PC-3 (cell line): ENCODE measurements around the gene SLC38A3. TPM values are rescaled to one million over a fixed set of nuclear protein-coding genes. Genes with fewer than 3 reads are reported as not detected.
A peak's percentile ranks its signal among the peaks of the same experiment; 100 is the strongest.
"Not testable (repeated sequence)": the region's sequence is repeated elsewhere in the genome, so short reads cannot be mapped to it uniquely, and the experiment has no call there.

Experiments used
- ATAC-seq: fragments of 200-7000 bp; cut with Tn5 transposase; 2 replicates; pipeline ENCODE4 v1.9.1; 2020; ENCODE audit warnings: mild to moderate bottlenecking, moderate library complexity
- BruUV-seq: library from RNA; stranded (reverse); fragments of 400-500 nt; replicated peaks from 2 replicates; lab custom pipeline; 2021; lab: Mats Ljungman, UMichigan
- CTCF ChIA-PET: fragments of 300-600 bp; sonication (Branson Sonifier 250); formaldehyde crosslinking; loops from one replicate; lab custom pipeline; 2022; ENCODE audit warnings: antibody characterized with exemption; lab: Charles Lee
- POLR2A ChIA-PET: fragments of 300-600 bp; sonication (Branson Sonifier 250); formaldehyde crosslinking; loops from one replicate; lab custom pipeline; 2022; ENCODE audit warnings: antibody characterized with exemption; ENCODE audit not compliant: unreplicated experiment; lab: Charles Lee
- DNase-seq: peaks from one replicate; pipeline ENCODE4 v3.0.0-alpha.2; 2015
- H2AFZ ChIP-seq: fragments of 300-600 bp; sonication (generic); 2 replicates; pipeline ENCODE4 v1.6.0; 2016; ENCODE audit warnings: antibody characterized with exemption, low read length
- H3F3A ChIP-seq: fragments of 300-600 bp; sonication (generic); one replicate; pipeline ENCODE4 v1.6.0; 2017; ENCODE audit warnings: antibody characterized with exemption, low read length, control low read depth, mild to moderate bottlenecking; ENCODE audit not compliant: unreplicated experiment
- H3K27ac ChIP-seq: fragments of 300-600 bp; sonication (generic); 2 replicates; pipeline ENCODE4 v1.5.1; 2016; ENCODE audit warnings: mild to moderate bottlenecking, low read length
- H3K27me3 ChIP-seq: fragments of 300-600 bp; sonication (generic); 2 replicates; pipeline ENCODE4 v1.6.1; 2016; ENCODE audit warnings: low read length, mixed read lengths
- H3K36me3 ChIP-seq: fragments of 300-600 bp; sonication (generic); 2 replicates; pipeline ENCODE4 v1.6.1; 2016; ENCODE audit warnings: low read depth, mixed run types, low read length, mixed read lengths
- H3K4me1 ChIP-seq: fragments of 300-600 bp; sonication (generic); 2 replicates; pipeline ENCODE4 v1.5.1; 2016; ENCODE audit warnings: low read length; ENCODE audit not compliant: insufficient read depth
- H3K4me2 ChIP-seq: fragments of 300-600 bp; sonication (generic); 2 replicates; pipeline ENCODE4 v1.6.0; 2016; ENCODE audit warnings: low read length
- H3K4me3 ChIP-seq: fragments of 300-600 bp; sonication (generic); 2 replicates; pipeline ENCODE4 v1.5.1; 2016; ENCODE audit warnings: mild to moderate bottlenecking, low read length, mixed read lengths
- H3K79me2 ChIP-seq: fragments of 300-600 bp; sonication (generic); 2 replicates; pipeline ENCODE4 v1.6.1; 2017; ENCODE audit warnings: low read length, mixed read lengths
- H3K9ac ChIP-seq: fragments of 300-600 bp; sonication (generic); 2 replicates; pipeline ENCODE4 v1.6.0; 2016; ENCODE audit warnings: mild to moderate bottlenecking, low read length
- H3K9me2 ChIP-seq: fragments of 300-600 bp; sonication (generic); replicated peaks from 2 replicates; pipeline ENCODE4 v1.6.1; 2016; ENCODE audit warnings: mixed run types, low read length, mixed read lengths
- H3K9me3 ChIP-seq: fragments of 300-600 bp; sonication (generic); 2 replicates; pipeline ENCODE4 v1.6.1; 2016; ENCODE audit warnings: low read length, mixed read lengths
- H4K20me1 ChIP-seq: fragments of 300-600 bp; sonication (generic); 2 replicates; pipeline ENCODE4 v1.6.1; 2016; ENCODE audit warnings: low read length, mixed read lengths
- EZH2 ChIP-seq: fragments of 300-600 bp; sonication (generic); IDR thresholded peaks from one replicate; pipeline ENCODE4 v1.6.1; 2017; ENCODE audit warnings: antibody characterized with exemption, mild to moderate bottlenecking, low read length; ENCODE audit not compliant: unreplicated experiment
- EZH2phosphoT487 ChIP-seq: fragments of 300-600 bp; sonication (generic); IDR thresholded peaks from 2 replicates; pipeline ENCODE4 v1.6.1; 2018; ENCODE audit warnings: mild to moderate bottlenecking, antibody characterized with exemption, low read length, borderline replicate concordance
- intact Hi-C: fragments of 100-400 bp; cut with micrococcal nuclease; formaldehyde crosslinking; loops from 2 replicates; pipeline ENCODE4 v1.9.0; 2023
- total RNA-seq: library from RNA; depleted of rRNA; stranded (reverse); fragments of >200 nt; gene quantifications from 2 replicates; pipeline ENCODE4 v1.2.3, GENCODE V29; 2014
- TF ChIP-seq, protein P1 (sequence below): fragments of 300-600 bp; sonication (generic); conservative IDR thresholded peaks from 2 replicates; pipeline ENCODE4 v1.5.1; 2017; ENCODE audit warnings: antibody characterized with exemption, low read depth, mild to moderate bottlenecking, low read length

Gene SLC38A3
- total RNA-seq, 1 experiment from 2014 or later, result 3.3 TPM

DNA sequence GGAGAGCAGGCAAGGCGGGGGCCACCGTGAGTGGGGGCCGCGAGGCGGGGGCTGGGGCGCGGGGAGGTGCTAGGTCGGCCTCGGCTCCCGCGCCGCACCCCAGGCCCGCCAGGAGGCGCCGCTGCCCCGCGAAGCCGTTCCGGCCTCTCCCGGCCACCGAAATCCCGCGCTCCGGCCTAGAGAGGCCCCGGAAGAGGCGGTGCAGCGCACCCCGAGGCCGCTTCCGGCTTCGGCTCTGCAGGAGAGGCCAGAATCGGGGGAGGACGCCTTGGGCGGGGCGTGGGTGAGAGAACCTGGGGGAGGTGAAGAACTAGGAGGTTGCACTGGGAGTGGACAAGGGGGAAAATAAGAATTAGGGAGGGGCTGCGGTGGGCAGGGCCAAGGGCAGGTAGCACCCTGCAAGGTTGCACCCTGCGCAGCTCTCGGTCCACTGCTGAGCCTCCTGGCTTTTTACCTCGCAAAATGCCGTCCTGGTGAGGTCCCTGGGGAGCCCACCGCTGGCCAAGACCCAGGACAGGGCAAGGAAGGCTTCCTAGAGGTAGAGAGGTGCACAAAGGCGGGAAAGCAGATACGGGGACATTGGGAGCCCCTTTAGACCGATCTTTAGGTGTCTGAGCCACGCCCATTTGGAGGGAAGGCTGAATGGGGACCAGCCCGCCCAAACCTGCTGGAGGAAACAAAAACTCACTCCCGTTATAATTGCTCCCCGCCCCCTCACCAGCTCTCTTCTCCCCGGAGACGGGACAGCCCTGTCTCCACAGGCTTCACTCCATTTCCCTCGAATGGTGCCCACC is 22.5 kb downstream of the SLC38A3 start:
- Histone ChIP-seq H2AFZ (peak overlapping the region; percentile 94), H3K4me1 (peaks cover 10% of the 10 kb centered on the region; the same call in 1 of the 2 replicates), H3K27ac (peak overlapping the region; percentile 57), H3K4me2 (peak overlapping the region; percentile 93), H3K79me2 (no peaks in the 10 kb centered on the region), H3K27me3 (no peaks in the 10 kb centered on the region), H3K36me3 (no peaks in the 10 kb centered on the region), H3F3A (no peaks in the 10 kb centered on the region), H4K20me1 (no peaks in the 10 kb centered on the region), H3K4me3 (peak overlapping the region; percentile 74), H3K9ac (peak overlapping the region; percentile 64), H3K9me3 (no peaks in the 10 kb centered on the region), H3K9me2 (no peaks in the 10 kb centered on the region)
- peak; percentile 98 for DNase-seq
- ChIA-PET POLR2A (interaction anchor here (0.6 kb wide), 1 partner anchor 110 kb away, joined by 4 read pairs; no protein-coding TSS in a partner anchor), CTCF (interaction anchor here (0.6 to 2.3 kb wide), 5 partner anchors 8 to 36 kb away, joined by 3 to 22 read pairs (median 6); partner anchors contain the start of gene GNAI2)
- BruUV-seq, result TSS peak; percentile 76
- ATAC-seq, result peak; percentile 85
- TF ChIP-seq, protein P1, sequence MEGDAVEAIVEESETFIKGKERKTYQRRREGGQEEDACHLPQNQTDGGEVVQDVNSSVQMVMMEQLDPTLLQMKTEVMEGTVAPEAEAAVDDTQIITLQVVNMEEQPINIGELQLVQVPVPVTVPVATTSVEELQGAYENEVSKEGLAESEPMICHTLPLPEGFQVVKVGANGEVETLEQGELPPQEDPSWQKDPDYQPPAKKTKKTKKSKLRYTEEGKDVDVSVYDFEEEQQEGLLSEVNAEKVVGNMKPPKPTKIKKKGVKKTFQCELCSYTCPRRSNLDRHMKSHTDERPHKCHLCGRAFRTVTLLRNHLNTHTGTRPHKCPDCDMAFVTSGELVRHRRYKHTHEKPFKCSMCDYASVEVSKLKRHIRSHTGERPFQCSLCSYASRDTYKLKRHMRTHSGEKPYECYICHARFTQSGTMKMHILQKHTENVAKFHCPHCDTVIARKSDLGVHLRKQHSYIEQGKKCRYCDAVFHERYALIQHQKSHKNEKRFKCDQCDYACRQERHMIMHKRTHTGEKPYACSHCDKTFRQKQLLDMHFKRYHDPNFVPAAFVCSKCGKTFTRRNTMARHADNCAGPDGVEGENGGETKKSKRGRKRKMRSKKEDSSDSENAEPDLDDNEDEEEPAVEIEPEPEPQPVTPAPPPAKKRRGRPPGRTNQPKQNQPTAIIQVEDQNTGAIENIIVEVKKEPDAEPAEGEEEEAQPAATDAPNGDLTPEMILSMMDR, result peak; percentile 77
- no peak for TF ChIP-seq EZH2
- intact Hi-C loops, result loop anchor here (1.0 to 5.0 kb wide), 4 partner anchors 19 to 70 kb away; partner anchors contain the start of gene SEMA3F

DNA sequence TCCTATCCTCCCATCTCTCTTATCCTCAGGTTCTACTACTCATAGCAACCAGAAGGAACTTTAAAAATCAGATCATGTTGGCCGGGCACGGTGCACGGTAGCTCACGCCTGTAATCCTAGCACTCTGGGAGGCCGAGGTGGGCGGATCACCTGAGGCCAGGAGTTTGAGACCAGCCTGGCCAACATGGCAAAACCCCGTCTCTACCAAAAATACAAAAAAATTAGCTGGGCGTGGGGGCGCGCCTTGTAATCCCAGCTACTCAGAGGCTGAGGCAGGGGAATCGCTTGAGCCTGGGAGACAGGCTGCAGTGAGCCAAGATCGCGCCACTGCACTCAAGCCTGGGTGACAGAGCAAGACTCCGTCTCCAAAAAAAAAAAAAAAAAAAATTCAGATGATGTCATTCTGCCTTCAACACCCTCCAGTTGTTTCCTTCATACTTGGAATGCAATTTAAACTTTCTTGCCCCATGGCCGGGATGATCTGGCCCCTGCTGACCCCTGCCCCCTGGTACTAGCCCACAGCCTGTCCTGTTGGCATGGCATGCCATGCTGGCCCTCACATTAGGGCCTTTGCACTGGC is 23.2 kb downstream of the SLC38A3 start:
- BruUV-seq, DNase-seq, H4K20me1 ChIP-seq, H3K9me3 ChIP-seq, H3K27ac ChIP-seq, H3K9me2 ChIP-seq, H3K36me3 ChIP-seq, H3K4me1 ChIP-seq, H3K27me3 ChIP-seq, ATAC-seq, H3F3A ChIP-seq, H3K79me2 ChIP-seq, POLR2A ChIA-PET: not testable (repeated sequence)
- intact Hi-C loops, result loop anchor here (5.0 kb wide), 1 partner anchor 71 kb away; the partner anchor contains the start of gene SEMA3F
- H3K4me2 ChIP-seq, result peak overlapping the region; percentile 93
- peak overlapping the region; percentile 88; the same call in 1 of the 2 replicates for H2AFZ ChIP-seq
- H3K9ac ChIP-seq, result peak overlapping the region; percentile 64
- peak overlapping the region; percentile 74 for H3K4me3 ChIP-seq
- CTCF ChIA-PET, result interaction anchor here (0.6 to 2.3 kb wide), 2 partner anchors 18 to 35 kb away, joined by 6 to 15 read pairs; no protein-coding TSS in a partner anchor

DNA sequence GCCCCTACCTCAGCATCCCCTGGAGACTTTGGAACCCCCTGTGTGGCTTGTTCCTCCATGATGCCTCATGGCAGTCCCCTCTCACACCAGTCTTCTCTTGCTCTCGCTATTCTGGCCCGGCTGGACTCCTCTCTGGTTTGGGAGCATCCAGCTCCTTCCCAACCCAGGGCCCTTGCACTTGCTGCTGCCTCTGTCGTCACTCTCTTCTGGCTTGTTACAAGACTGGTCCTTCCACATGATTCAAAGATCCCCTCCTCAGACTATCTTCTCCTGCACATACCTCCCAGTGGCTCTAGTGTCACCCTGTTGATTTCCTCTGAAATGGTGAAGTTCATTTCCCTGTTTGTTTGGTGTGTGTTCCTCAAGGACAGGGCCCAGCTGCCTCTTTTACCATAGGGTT is 24.4 kb downstream of the SLC38A3 start:
- ATAC-seq (no peak), DNase-seq (no peak)
- H3K4me3 ChIP-seq, result no peak overlapping the region
- CTCF ChIA-PET, result interaction anchor here (0.6 to 1.6 kb wide), 2 partner anchors 17 to 117 kb away, joined by 6 to 22 read pairs; no protein-coding TSS in a partner anchor
- no peaks in the 10 kb centered on the region for H3K9me3 ChIP-seq
- H3K4me2 ChIP-seq, result no peak overlapping the region
- no peaks in the 10 kb centered on the region for H3F3A ChIP-seq
- TF ChIP-seq EZH2, result no peak
- TF ChIP-seq, protein P1, result no peak
- TF ChIP-seq EZH2phosphoT487, result no peak
- POLR2A ChIA-PET, result no interaction called here
- no peaks in the 10 kb centered on the region for H3K27me3 ChIP-seq
- no peaks in the 10 kb centered on the region for H3K36me3 ChIP-seq
- intact Hi-C loops, result loop anchor here (5.0 kb wide), 1 partner anchor 72 kb away; the partner anchor contains the start of gene SEMA3F
- H3K9me2 ChIP-seq, result no peaks in the 10 kb centered on the region
- peaks cover 7% of the 10 kb centered on the region; the same call in 1 of the 2 replicates for H3K4me1 ChIP-seq
- H3K79me2 ChIP-seq, result no peaks in the 10 kb centered on the region
- no peak overlapping the region for H3K9ac ChIP-seq
- H4K20me1 ChIP-seq, result no peaks in the 10 kb centered on the region
- no peak overlapping the region for H3K27ac ChIP-seq
- BruUV-seq, result no TSS peak
- no peak overlapping the region for H2AFZ ChIP-seq
